IMR-90 (cell line): ENCODE measurements around the gene NRCAM. TPM values are rescaled to one million over a fixed set of nuclear protein-coding genes. Genes with fewer than 3 reads are reported as not detected.

ENCODE experiments used
- ATAC-seq: fragments of 200-7000 bp; cut with Tn5 transposase; 2 replicates; pipeline ENCODE4 v1.9.1; 2020; ENCODE audit warnings: low read depth, mild to moderate bottlenecking, moderate library complexity
- BruUV-seq: library from RNA; stranded (reverse); fragments of 400-500 nt; replicated peaks from 2 replicates; lab custom pipeline; 2021; lab: Mats Ljungman, UMichigan
- CTCF ChIA-PET: fragments of 300-600 bp; formaldehyde crosslinking; extraction: SDS; loops from one replicate; lab custom pipeline; 2021; ENCODE audit warnings: antibody characterized with exemption; lab: Yijun Ruan, JAX
- POLR2A ChIA-PET: fragments of 300-600 bp; sonication (Branson Sonifier 250); formaldehyde crosslinking; loops from one replicate; lab custom pipeline; 2022; ENCODE audit warnings: antibody characterized with exemption; ENCODE audit not compliant: unreplicated experiment; lab: Charles Lee
- DNase-seq: peaks from one replicate; pipeline ENCODE4 v3.0.0; 2013
- H2AFZ ChIP-seq: replicated peaks from 2 replicates; pipeline ENCODE3; 2013; ENCODE audit warnings: low read length, mild to moderate bottlenecking; ENCODE audit not compliant: poor library complexity
- H2AK5ac ChIP-seq: 2 replicates; pipeline ENCODE4 v1.6.1; 2013; ENCODE audit warnings: low read depth, low read length, inconsistent platforms
- H2AK9ac ChIP-seq: replicated peaks from 2 replicates; pipeline ENCODE3; 2013; ENCODE audit warnings: mild to moderate bottlenecking, low read depth, low read length, moderate library complexity; ENCODE audit not compliant: poor library complexity
- H2BK120ac ChIP-seq: 2 replicates; pipeline ENCODE4 v1.6.1; 2013; ENCODE audit warnings: low read depth, low read length, inconsistent platforms
- H2BK15ac ChIP-seq: 3 replicates; pipeline ENCODE4 v1.6.1; 2013; ENCODE audit warnings: low read depth, low read length, inconsistent platforms
- H2BK20ac ChIP-seq: 2 replicates; pipeline ENCODE4 v1.6.1; 2013; ENCODE audit warnings: low read depth, mild to moderate bottlenecking, inconsistent platforms, low read length, moderate library complexity
- H2BK5ac ChIP-seq: 2 replicates; pipeline ENCODE4 v1.6.1; 2013; ENCODE audit warnings: mild to moderate bottlenecking, low read depth, low read length, inconsistent platforms; ENCODE audit not compliant: poor library complexity, severe bottlenecking
- H3K14ac ChIP-seq: replicated peaks from 2 replicates; pipeline ENCODE4 v1.6.1; 2013; ENCODE audit warnings: low read depth, low read length, inconsistent platforms
- H3K18ac ChIP-seq: 2 replicates; pipeline ENCODE4 v1.6.1; 2013; ENCODE audit warnings: low read depth, low read length, control low read depth
- H3K23ac ChIP-seq: 2 replicates; pipeline ENCODE4 v1.6.1; 2013; ENCODE audit warnings: low read depth, low read length, inconsistent platforms
- H3K27ac ChIP-seq: 2 replicates; pipeline ENCODE4 v1.5.1; 2013; ENCODE audit warnings: mild to moderate bottlenecking, control low read depth, low read length; ENCODE audit not compliant: insufficient read depth
- H3K27me3 ChIP-seq: 2 replicates; pipeline ENCODE4 v1.6.1; 2013; ENCODE audit warnings: low read length; ENCODE audit not compliant: control insufficient read depth, insufficient read depth
- H3K36me3 ChIP-seq: 2 replicates; pipeline ENCODE4 v1.6.1; 2013; ENCODE audit warnings: low read length, mixed read lengths; ENCODE audit not compliant: control insufficient read depth, insufficient read depth
- H3K4ac ChIP-seq: 2 replicates; pipeline ENCODE4 v1.6.1; 2013; ENCODE audit warnings: low read depth, low read length, inconsistent platforms
- H3K4me1 ChIP-seq: 2 replicates; pipeline ENCODE4 v1.6.1; 2013; ENCODE audit warnings: low read length, mixed read lengths; ENCODE audit not compliant: control insufficient read depth, insufficient read depth
- H3K4me2 ChIP-seq: 2 replicates; pipeline ENCODE4 v1.6.1; 2013; ENCODE audit warnings: low read depth, mild to moderate bottlenecking, control low read depth, low read length, moderate library complexity
- H3K4me3 ChIP-seq: 2 replicates; pipeline ENCODE4 v1.5.1; 2013; ENCODE audit warnings: low read depth, mild to moderate bottlenecking, control low read depth, low read length, moderate library complexity; ENCODE audit not compliant: insufficient read depth
- H3K56ac ChIP-seq: 2 replicates; pipeline ENCODE4 v1.6.1; 2013; ENCODE audit warnings: low read length, inconsistent platforms; ENCODE audit not compliant: insufficient read depth; ENCODE audit errors: extremely low read depth
- H3K79me1 ChIP-seq, 2 experiments: 2 replicates each; pipeline ENCODE4 v1.6.1; 2013; ENCODE audit warnings: low read length in 2 of 2, inconsistent platforms in 1 of 2, low read depth in 1 of 2
- H3K9ac ChIP-seq: 2 replicates; pipeline ENCODE4 v1.6.1; 2013; ENCODE audit warnings: low read depth, low read length, control low read depth
- H3K9me1 ChIP-seq: 2 replicates; pipeline ENCODE4 v1.6.1; 2013; ENCODE audit warnings: low read length, inconsistent platforms; ENCODE audit not compliant: insufficient read depth
- H3K9me3 ChIP-seq: 2 replicates; pipeline ENCODE4 v1.6.1; 2013; ENCODE audit warnings: low read length; ENCODE audit not compliant: control insufficient read depth, insufficient read depth
- H4K20me1 ChIP-seq: 2 replicates; pipeline ENCODE4 v1.6.1; 2013; ENCODE audit warnings: low read length, inconsistent platforms; ENCODE audit not compliant: insufficient read depth
- H4K5ac ChIP-seq: 2 replicates; pipeline ENCODE4 v1.6.1; 2013; ENCODE audit warnings: mild to moderate bottlenecking, low read depth, low read length, control low read depth
- H4K8ac ChIP-seq, 2 experiments: 2 replicates each; pipeline ENCODE4 v1.6.1; 2013; ENCODE audit warnings: low read depth in 2 of 2, low read length in 2 of 2, control low read depth in 1 of 2, inconsistent platforms in 1 of 2
- H4K91ac ChIP-seq: 2 replicates; pipeline ENCODE4 v1.6.1; 2013; ENCODE audit warnings: low read depth, low read length, inconsistent platforms; ENCODE audit not compliant: insufficient read depth
- RCOR1 ChIP-seq: IDR thresholded peaks from 2 replicates; pipeline ENCODE4 v1.6.1; 2012; ENCODE audit warnings: mild to moderate bottlenecking, low read length, improper control_type of control experiment; ENCODE audit not compliant: insufficient replicate concordance
- dilution Hi-C: fragments of 300-500 bp; cut with HindIII; formaldehyde crosslinking; loops from one replicate; pipeline ENCODE4 v1.14.3; 2018; ENCODE audit warnings: low sequenced_read_pairs; ENCODE audit not compliant: unreplicated experiment
- in situ Hi-C: fragments of 300-500 bp; cut with MboI; formaldehyde crosslinking; loops from 3 replicates; pipeline ENCODE4 v1.14.3; 2019; ENCODE audit warnings: low sequenced_read_pairs, inconsistent platforms, mixed read lengths
- intact Hi-C: fragments of 100-400 bp; cut with micrococcal nuclease; formaldehyde crosslinking; loops from 2 replicates; pipeline ENCODE4 v1.10.0; 2022
- polyA plus RNA-seq, 3 experiments: library from polyadenylated mRNA; depleted of rRNA; stranded (reverse); fragments of >200 nt; gene quantifications; 2 replicates each; pipeline ENCODE4 v1.2.3, GENCODE V29; 2012; ENCODE audit warnings: low replicate concordance in 1 of 3
- total RNA-seq: library from RNA; depleted of rRNA; stranded (reverse); fragments of >200 nt; gene quantifications from 2 replicates; pipeline ENCODE4 v1.2.3, GENCODE V29; 2012
- TF ChIP-seq, protein P1 (sequence below): fragments of 150-350 bp; IDR thresholded peaks from 2 replicates; pipeline ENCODE4 v1.6.1; 2017; ENCODE audit warnings: mild to moderate bottlenecking, antibody characterized with exemption, low read length, low read depth

The NRCAM gene
- total and polyA plus RNA-seq, 2 of the 4 experiments (the other 2 are of a cell fraction), result 0.46 to 1.1 TPM

DNA sequence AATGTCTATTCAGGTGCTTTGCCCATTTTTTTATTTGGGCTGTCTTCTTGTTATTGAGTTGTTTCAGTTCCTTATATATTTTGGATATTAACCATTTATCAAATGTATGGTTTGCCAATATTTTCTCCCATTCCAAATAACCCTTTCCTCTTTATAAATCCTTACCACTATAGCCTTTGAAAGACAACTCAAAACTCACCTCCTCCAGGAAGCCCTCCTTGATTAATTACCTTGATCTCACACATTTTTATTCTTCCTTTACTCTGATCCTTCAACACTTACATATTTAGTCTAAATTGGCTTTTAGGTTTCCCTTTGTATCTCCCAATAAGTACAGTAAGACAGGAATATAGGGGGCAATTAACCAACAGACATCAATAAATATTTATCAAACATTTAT lies 42.9 kb downstream of the NRCAM start:
- no peaks in the 10 kb centered on the region for H4K20me1 ChIP-seq
- H3K18ac ChIP-seq, result no peak overlapping the region
- no peak for TF ChIP-seq RCOR1
- TF ChIP-seq, protein P1, sequence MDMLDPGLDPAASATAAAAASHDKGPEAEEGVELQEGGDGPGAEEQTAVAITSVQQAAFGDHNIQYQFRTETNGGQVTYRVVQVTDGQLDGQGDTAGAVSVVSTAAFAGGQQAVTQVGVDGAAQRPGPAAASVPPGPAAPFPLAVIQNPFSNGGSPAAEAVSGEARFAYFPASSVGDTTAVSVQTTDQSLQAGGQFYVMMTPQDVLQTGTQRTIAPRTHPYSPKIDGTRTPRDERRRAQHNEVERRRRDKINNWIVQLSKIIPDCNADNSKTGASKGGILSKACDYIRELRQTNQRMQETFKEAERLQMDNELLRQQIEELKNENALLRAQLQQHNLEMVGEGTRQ, result no peak
- H3K23ac ChIP-seq, result no peak overlapping the region
- H3K9ac ChIP-seq, result no peak overlapping the region
- no peak overlapping the region for H2BK15ac ChIP-seq
- H3K9me3 ChIP-seq, result no peaks in the 10 kb centered on the region
- BruUV-seq, result no TSS peak
- no peak overlapping the region for H2AK9ac ChIP-seq
- ATAC-seq, result no peak
- dilution Hi-C loops (no loop called here), in situ Hi-C loops (no loop called here), intact Hi-C loops (no loop called here)
- no peaks in the 10 kb centered on the region for H3K36me3 ChIP-seq
- no peak overlapping the region for H3K27ac ChIP-seq
- H2BK20ac ChIP-seq, result no peak overlapping the region
- H3K9me1 ChIP-seq, result no peaks in the 10 kb centered on the region
- H3K14ac ChIP-seq, result no peak overlapping the region
- H2BK5ac ChIP-seq, result no peak overlapping the region
- no peak overlapping the region for H4K91ac ChIP-seq
- H3K4ac ChIP-seq, result no peak overlapping the region
- no peak overlapping the region for H3K4me3 ChIP-seq
- H4K8ac ChIP-seq, result no peak overlapping the region
- CTCF ChIA-PET, result no interaction called here
- H2AFZ ChIP-seq, result no peak overlapping the region
- H3K56ac ChIP-seq, result no peak overlapping the region
- no peak overlapping the region for H4K5ac ChIP-seq
- H2BK120ac ChIP-seq, result no peak overlapping the region
- no peak overlapping the region for H2AK5ac ChIP-seq
- H3K27me3 ChIP-seq, result peaks cover 7% of the 10 kb centered on the region
- H3K4me1 ChIP-seq, result no peaks in the 10 kb centered on the region
- POLR2A ChIA-PET, result no interaction called here
- no peak overlapping the region for H3K4me2 ChIP-seq
- no peak for DNase-seq
- no peaks in the 10 kb centered on the region for H3K79me1 ChIP-seq
